ENCODE data around the gene HLA-DPB1. TPM values are rescaled to one million over a fixed set of nuclear protein-coding genes. Genes with fewer than 3 reads are reported as not detected.

Gene HLA-DPB1
- total RNA-seq, 1 experiment from 2014 or later = 2.7 TPM

DNA sequence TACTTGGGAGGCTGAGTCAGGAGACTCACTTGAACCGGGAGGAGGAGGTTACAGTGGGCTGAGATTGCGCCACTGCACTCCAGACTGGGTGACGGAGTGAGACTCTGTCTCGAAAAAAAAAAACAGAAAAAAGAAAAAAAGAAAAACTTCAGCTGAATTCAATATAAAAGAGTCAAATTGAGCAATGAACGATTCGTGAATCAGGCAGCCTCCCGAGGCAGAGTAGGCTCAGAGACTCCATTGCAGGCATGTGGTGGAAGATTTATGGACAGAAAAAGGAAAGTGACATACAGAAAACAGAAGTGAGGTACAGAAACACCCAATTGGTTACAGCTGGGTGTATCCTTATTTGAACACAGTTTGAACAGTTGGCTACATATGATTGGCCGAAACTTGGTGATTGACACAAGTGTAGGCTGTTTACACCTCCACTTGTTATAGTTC is 56.3 kb downstream of the HLA-DPB1 start:
- no peaks in the 10 kb centered on the region for H3K36me3 ChIP-seq (ENCODE audit: insufficient read depth, low read length, poor library complexity, severe bottlenecking)
- H3K4me3 ChIP-seq (ENCODE audit: low read depth, low read length, poor library complexity, severe bottlenecking) = no peak overlapping the region
- intact Hi-C loops (cut with micrococcal nuclease; ENCODE audit: unreplicated experiment) = no loop called here
- CTCF ChIA-PET = no interaction called here
- no peak overlapping the region for H3K27ac ChIP-seq (ENCODE audit: low read depth, low read length, poor library complexity, severe bottlenecking)
- no peak for DNase-seq (ENCODE audit: low spot score)
- TF ChIP-seq, protein P1, sequence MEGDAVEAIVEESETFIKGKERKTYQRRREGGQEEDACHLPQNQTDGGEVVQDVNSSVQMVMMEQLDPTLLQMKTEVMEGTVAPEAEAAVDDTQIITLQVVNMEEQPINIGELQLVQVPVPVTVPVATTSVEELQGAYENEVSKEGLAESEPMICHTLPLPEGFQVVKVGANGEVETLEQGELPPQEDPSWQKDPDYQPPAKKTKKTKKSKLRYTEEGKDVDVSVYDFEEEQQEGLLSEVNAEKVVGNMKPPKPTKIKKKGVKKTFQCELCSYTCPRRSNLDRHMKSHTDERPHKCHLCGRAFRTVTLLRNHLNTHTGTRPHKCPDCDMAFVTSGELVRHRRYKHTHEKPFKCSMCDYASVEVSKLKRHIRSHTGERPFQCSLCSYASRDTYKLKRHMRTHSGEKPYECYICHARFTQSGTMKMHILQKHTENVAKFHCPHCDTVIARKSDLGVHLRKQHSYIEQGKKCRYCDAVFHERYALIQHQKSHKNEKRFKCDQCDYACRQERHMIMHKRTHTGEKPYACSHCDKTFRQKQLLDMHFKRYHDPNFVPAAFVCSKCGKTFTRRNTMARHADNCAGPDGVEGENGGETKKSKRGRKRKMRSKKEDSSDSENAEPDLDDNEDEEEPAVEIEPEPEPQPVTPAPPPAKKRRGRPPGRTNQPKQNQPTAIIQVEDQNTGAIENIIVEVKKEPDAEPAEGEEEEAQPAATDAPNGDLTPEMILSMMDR (conservative IDR thresholded peaks at IDR 0.05; ENCODE audit: low read depth, low read length) = no peak
- no peaks in the 10 kb centered on the region for H3K27me3 ChIP-seq (replicated peaks; ENCODE audit: insufficient read depth, low read depth, low read length, poor library complexity)
- no TSS peak for BruUV-seq (replicated peaks)
- H3K9me3 ChIP-seq (ENCODE audit: low read depth, low read length, poor library complexity, severe bottlenecking) = no peaks in the 10 kb centered on the region
- POLR2A ChIA-PET (ENCODE audit: low non-redundant PET) = no interaction called here
- H3K4me1 ChIP-seq (ENCODE audit: insufficient read depth, low read length, poor library complexity, severe bottlenecking) = no peaks in the 10 kb centered on the region

DNA sequence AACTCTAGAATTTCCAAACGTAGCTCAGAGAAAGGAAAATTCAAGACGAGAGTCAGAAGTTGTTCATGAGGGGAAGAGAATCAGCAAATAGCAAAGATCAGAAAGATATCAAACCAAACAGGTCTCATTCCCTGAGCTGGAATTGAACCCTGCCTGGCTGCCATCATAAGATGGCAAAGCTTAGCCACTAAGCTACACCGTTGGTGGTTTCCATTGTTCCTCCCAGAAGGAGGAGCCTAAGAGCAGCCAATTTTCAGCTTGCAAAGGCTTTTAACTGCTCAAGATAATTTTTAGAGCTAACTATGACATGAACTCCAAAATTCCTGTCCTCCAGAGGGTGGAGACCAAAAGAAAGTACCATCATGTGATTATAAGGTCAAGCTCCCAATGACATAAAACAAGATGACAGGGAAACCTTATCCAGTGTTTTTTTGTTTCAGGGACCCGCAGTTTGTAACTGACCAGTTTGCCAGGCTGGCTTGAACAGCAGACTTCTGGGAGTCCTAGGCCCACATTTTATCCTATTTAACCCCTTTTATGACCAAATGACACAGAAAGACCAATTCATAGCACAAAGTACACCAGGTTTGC is 60.6 kb downstream of the HLA-DPB1 start:
- Histone ChIP-seq H3K36me3 (ENCODE audit: insufficient read depth, low read length, poor library complexity, severe bottlenecking) (no peaks in the 10 kb centered on the region), H3K27ac (ENCODE audit: low read depth, low read length, poor library complexity, severe bottlenecking) (no peak overlapping the region), H3K27me3 (replicated peaks; ENCODE audit: insufficient read depth, low read depth, low read length, poor library complexity) (no peaks in the 10 kb centered on the region), H3K4me1 (ENCODE audit: insufficient read depth, low read length, poor library complexity, severe bottlenecking) (no peaks in the 10 kb centered on the region), H3K9me3 (ENCODE audit: low read depth, low read length, poor library complexity, severe bottlenecking) (no peaks in the 10 kb centered on the region), H3K4me3 (ENCODE audit: low read depth, low read length, poor library complexity, severe bottlenecking) (no peak overlapping the region)
- intact Hi-C loops (cut with micrococcal nuclease; ENCODE audit: unreplicated experiment) = no loop called here
- TF ChIP-seq, protein P1 (conservative IDR thresholded peaks at IDR 0.05; ENCODE audit: low read depth, low read length) = no peak
- TF ChIP-seq EZH2 (IDR thresholded peaks at IDR 0.05; ENCODE audit: borderline replicate concordance, low read depth, low read length, poor library complexity, severe bottlenecking) = no peak
- BruUV-seq (replicated peaks) = no TSS peak
- ChIA-PET POLR2A (ENCODE audit: low non-redundant PET) (no interaction called here), CTCF (interaction anchor here (0.9 kb wide), 1 partner anchor 112 kb away, joined by 4 read pairs; no protein-coding TSS in a partner anchor)
- no peak for DNase-seq (ENCODE audit: low spot score)

Other genes with a start within 250 kb of the HLA-DPB1 start
- gene TAP2, start 237.3 kb upstream of the HLA-DPB1 start, total RNA-seq (2021) = 39.2 and 46.5 TPM in 2 replicates
- gene PSMB8, start 231.9 kb upstream of the HLA-DPB1 start, total RNA-seq (2021) = 20.2 and 21.8 TPM in 2 replicates
- 11.7 and 12.3 TPM in 2 replicates for gene TAP1, start 222.3 kb upstream of the HLA-DPB1 start, total RNA-seq (2021)
- gene PSMB9, start 221.8 kb upstream of the HLA-DPB1 start, total RNA-seq (2021) = 4.3 and 6.8 TPM in 2 replicates
- 0.34 and 0.46 TPM in 2 replicates for gene HLA-DMB, start 135.0 kb upstream of the HLA-DPB1 start, total RNA-seq (2021)
- 1.4 and 1.9 TPM in 2 replicates for gene HLA-DMA, start 122.9 kb upstream of the HLA-DPB1 start, total RNA-seq (2021)
- 276 and 335 TPM in 2 replicates for gene BRD2, start 107.4 kb upstream of the HLA-DPB1 start, total RNA-seq (2021)
- 0.46 and 0.58 TPM in 2 replicates for gene HLA-DOA, start 66.4 kb upstream of the HLA-DPB1 start, total RNA-seq (2021)
- gene HLA-DPA1, start 2.3 kb upstream of the HLA-DPB1 start, total RNA-seq (2021) = 0.35 and 0.43 TPM in 2 replicates
- 1.6 and 1.9 TPM in 2 replicates for gene COL11A2, start 116.5 kb downstream of the HLA-DPB1 start, total RNA-seq (2021)
- gene RXRB, start 124.7 kb downstream of the HLA-DPB1 start, total RNA-seq (2021) = 42.7 and 43.6 TPM in 2 replicates
- 119 and 124 TPM in 2 replicates for gene SLC39A7, start 124.9 kb downstream of the HLA-DPB1 start, total RNA-seq (2021)
- gene HSD17B8, start 128.7 kb downstream of the HLA-DPB1 start, total RNA-seq (2021) = 5.9 and 11.0 TPM in 2 replicates
- 43.3 and 47.5 TPM in 2 replicates for gene RING1, start 132.5 kb downstream of the HLA-DPB1 start, total RNA-seq (2021)
- gene VPS52, start 195.9 kb downstream of the HLA-DPB1 start, total RNA-seq (2021) = 58.2 and 60.8 TPM in 2 replicates
- gene RPS18, start 196.1 kb downstream of the HLA-DPB1 start, total RNA-seq (2021) = 1,781 and 1,852 TPM in 2 replicates
- gene B3GALT4, start 201.1 kb downstream of the HLA-DPB1 start, total RNA-seq (2021) = 4.0 TPM in 2 replicates
- gene WDR46, start 213.2 kb downstream of the HLA-DPB1 start, total RNA-seq (2021) = 85.1 and 97.9 TPM in 2 replicates
- 70.0 and 83.4 TPM in 2 replicates for gene PFDN6, start 213.6 kb downstream of the HLA-DPB1 start, total RNA-seq (2021)
- gene RGL2, start 223.0 kb downstream of the HLA-DPB1 start, total RNA-seq (2021) = 48.8 and 50.4 TPM in 2 replicates
- 83.2 and 87.8 TPM in 2 replicates for gene TAPBP, start 238.1 kb downstream of the HLA-DPB1 start, total RNA-seq (2021)
- 11.3 and 13.2 TPM in 2 replicates for gene ZBTB22, start 241.8 kb downstream of the HLA-DPB1 start, total RNA-seq (2021)
- 87.1 and 90.1 TPM in 2 replicates for gene DAXX, start 247.0 kb downstream of the HLA-DPB1 start, total RNA-seq (2021)